Calu3 (cell line): Measurements from ENCODE around the gene TMEM128. TPM values are rescaled to one million over a fixed set of nuclear protein-coding genes. Genes with fewer than 3 reads are reported as not detected.

Experiments used
- Bru-seq: library from RNA; stranded (reverse); fragments of 400-500 nt; gene quantifications from one replicate; lab custom pipeline; 2021; lab: Mats Ljungman, UMichigan
- BruChase-seq, 2 experiments: library from RNA; stranded (reverse); fragments of 400-500 nt; gene quantifications; one replicate each; lab custom pipeline; 2021; lab: Mats Ljungman, UMichigan
- BruUV-seq: library from RNA; stranded (reverse); fragments of 400-500 nt; replicated peaks from 2 replicates; lab custom pipeline; 2021; lab: Mats Ljungman, UMichigan
- CTCF ChIA-PET: fragments of 300-600 bp; sonication (Branson Sonifier 250); formaldehyde crosslinking; loops from one replicate; lab custom pipeline; 2022; ENCODE audit warnings: antibody characterized with exemption; lab: Charles Lee
- DNase-seq: peaks from one replicate; pipeline ENCODE4 v3.0.0; 2022
- H3K27ac Mint-ChIP-seq: one replicate; pipeline ENCODE4 v1.8.0; 2022; ENCODE audit warnings: mixed read lengths; ENCODE audit not compliant: unreplicated experiment
- H3K27me3 Mint-ChIP-seq: one replicate; pipeline ENCODE4 v1.8.0; 2022; ENCODE audit warnings: mixed read lengths; ENCODE audit not compliant: unreplicated experiment
- H3K36me3 Mint-ChIP-seq: one replicate; pipeline ENCODE4 v1.8.0; 2022; ENCODE audit warnings: mild to moderate bottlenecking, moderate library complexity, mixed read lengths; ENCODE audit not compliant: insufficient read depth, unreplicated experiment
- H3K4me1 Mint-ChIP-seq: one replicate; pipeline ENCODE4 v1.8.0; 2022; ENCODE audit warnings: mild to moderate bottlenecking, low read depth, mixed read lengths; ENCODE audit not compliant: unreplicated experiment
- H3K4me3 Mint-ChIP-seq: one replicate; pipeline ENCODE4 v1.8.0; 2022; ENCODE audit warnings: mild to moderate bottlenecking, low read depth, moderate library complexity, mixed read lengths; ENCODE audit not compliant: unreplicated experiment
- H3K9me3 Mint-ChIP-seq: one replicate; pipeline ENCODE4 v1.8.0; 2022; ENCODE audit warnings: low read depth, mixed read lengths; ENCODE audit not compliant: unreplicated experiment
- intact Hi-C: fragments of 100-400 bp; cut with micrococcal nuclease; formaldehyde crosslinking; loops from one replicate; pipeline ENCODE4 v1.10.0; 2022; ENCODE audit not compliant: unreplicated experiment
- long read RNA-seq: library from polyadenylated mRNA; stranded (forward); transcript quantifications from one replicate; pipeline ENCODE4 v2.0.0, GENCODE V29; 2022
- total RNA-seq: library from RNA; stranded (reverse); gene quantifications from 2 replicates; pipeline ENCODE4 v1.2.3, GENCODE V29; 2022
- TF ChIP-seq, protein P1 (sequence below): fragments of 200-600 bp; IDR thresholded peaks from one replicate; pipeline ENCODE4 v1.8.0; 2022; ENCODE audit warnings: antibody characterized with exemption; ENCODE audit not compliant: unreplicated experiment

Gene TMEM128, protein sequence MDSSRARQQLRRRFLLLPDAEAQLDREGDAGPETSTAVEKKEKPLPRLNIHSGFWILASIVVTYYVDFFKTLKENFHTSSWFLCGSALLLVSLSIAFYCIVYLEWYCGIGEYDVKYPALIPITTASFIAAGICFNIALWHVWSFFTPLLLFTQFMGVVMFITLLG
- total RNA-seq (15.1 and 16.4 TPM in 2 replicates), Bru-seq, nascent RNA (percentile 75 among the genes with signal in this experiment), BruChase-seq, experiment 1, labeled RNA remaining after a 6-hour chase (percentile 77 among the genes with signal in this experiment), BruChase-seq, experiment 2, labeled RNA remaining after a 2-hour chase (percentile 69 among the genes with signal in this experiment)
- long read RNA-seq, transcript TMEM128-202 (5 exons, 1,221 nt): major isoform, 27 of 33 reads
- long read RNA-seq, partial matches to known transcripts: 0 of 33 reads
- long read RNA-seq, other reads (novel, unspliced or antisense): 6 of 33 reads

DNA sequence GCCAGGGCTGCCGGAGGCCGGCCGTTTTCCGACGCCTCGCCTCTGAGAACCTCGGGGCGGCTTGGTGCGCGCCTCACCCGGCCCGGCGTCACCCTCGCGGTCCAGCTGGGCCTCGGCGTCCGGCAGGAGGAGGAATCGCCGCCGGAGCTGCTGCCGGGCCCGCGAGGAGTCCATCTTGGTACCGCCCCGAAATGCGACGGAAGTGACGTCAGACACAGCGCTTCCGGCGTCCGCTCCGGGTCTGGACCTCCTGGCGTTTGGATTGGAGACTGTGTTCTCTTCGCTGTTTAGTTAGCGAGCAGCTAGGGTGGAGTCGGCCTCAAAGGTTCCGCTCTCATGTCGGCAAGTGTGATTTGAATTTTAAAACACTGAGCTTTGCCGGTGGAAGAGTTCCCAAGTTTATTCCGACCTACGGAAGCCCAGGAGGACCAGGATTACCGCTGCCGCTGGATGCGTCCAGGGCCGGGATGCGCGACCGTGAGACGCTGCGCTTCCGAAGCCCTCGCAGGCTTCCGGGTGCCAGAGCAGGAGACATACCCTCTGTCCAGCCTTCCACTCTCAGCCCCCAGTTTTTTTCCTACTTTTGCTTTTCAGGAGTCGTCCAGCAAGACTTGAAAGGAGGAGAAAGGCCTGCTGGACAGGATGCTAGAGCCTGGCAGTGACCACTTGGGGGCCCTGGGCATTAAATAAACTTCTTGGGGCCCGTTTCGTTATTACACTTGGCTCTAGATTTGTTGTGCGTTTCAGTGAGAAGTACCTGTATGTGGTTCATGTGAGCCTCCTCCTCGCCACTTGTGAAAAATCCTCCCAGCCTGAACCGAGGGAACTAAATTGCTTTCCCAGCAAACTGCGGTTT is at the start of gene TMEM128:
Gene TMEM128 (minus strand): TSS at position 195 of the 856 bp plus-strand sequence. CDS start 21 bp downstream, at position 174.
- H3K27ac Mint-ChIP-seq: peak within 1 kb of the TSS; percentile 91
- BruUV-seq: TSS peak; percentile 98
- H3K9me3 Mint-ChIP-seq: no peaks in the 10 kb centered on the region
- peak within 1 kb of the TSS; percentile 86 for H3K4me3 Mint-ChIP-seq
- CTCF ChIA-PET: interaction anchor here (0.6 to 1.3 kb wide), 3 partner anchors 12 to 276 kb away, joined by 3 to 4 read pairs (median 4); no protein-coding TSS in a partner anchor
- H3K4me1 Mint-ChIP-seq: peaks cover 9% of the 10 kb centered on the region
- TF ChIP-seq, protein P1, sequence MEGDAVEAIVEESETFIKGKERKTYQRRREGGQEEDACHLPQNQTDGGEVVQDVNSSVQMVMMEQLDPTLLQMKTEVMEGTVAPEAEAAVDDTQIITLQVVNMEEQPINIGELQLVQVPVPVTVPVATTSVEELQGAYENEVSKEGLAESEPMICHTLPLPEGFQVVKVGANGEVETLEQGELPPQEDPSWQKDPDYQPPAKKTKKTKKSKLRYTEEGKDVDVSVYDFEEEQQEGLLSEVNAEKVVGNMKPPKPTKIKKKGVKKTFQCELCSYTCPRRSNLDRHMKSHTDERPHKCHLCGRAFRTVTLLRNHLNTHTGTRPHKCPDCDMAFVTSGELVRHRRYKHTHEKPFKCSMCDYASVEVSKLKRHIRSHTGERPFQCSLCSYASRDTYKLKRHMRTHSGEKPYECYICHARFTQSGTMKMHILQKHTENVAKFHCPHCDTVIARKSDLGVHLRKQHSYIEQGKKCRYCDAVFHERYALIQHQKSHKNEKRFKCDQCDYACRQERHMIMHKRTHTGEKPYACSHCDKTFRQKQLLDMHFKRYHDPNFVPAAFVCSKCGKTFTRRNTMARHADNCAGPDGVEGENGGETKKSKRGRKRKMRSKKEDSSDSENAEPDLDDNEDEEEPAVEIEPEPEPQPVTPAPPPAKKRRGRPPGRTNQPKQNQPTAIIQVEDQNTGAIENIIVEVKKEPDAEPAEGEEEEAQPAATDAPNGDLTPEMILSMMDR: no peak
- intact Hi-C loops: no loop called here
- peaks cover 21% of the 10 kb centered on the region for H3K36me3 Mint-ChIP-seq
- DNase-seq: peak; percentile 83
- no peaks in the 10 kb centered on the region for H3K27me3 Mint-ChIP-seq

DNA sequence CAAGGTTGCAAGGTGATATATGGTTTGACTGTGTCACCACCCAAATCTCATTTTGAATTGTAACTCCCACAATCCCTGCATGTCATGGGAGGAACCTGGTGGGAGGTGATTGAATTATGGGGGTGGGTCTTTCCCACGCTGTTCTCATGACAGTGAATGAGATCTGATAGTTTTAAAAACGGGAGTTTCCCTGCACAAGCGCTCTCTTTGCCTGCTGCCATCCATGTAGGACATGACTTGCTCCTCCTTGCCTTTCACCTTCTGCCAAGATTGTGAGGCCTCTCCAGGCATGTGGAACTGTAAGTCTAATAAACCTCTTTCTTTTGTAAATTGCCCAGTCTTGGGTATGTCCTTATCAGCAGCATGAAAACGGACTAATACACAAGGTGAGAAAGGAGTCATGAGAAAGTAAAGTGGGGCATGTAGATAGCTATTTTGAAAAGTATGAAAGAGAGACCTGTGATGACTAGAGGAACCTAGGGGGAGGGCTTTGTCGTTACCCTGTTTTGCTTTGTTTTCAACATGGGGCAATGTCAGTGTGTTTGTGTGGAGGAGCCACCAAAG is 48.3 kb upstream of the TMEM128 start:
- Mint-ChIP-seq H3K27me3 (no peaks in the 10 kb centered on the region), H3K27ac (no peak overlapping the region), H3K9me3 (no peaks in the 10 kb centered on the region), H3K4me3 (no peak overlapping the region), H3K36me3 (no peaks in the 10 kb centered on the region), H3K4me1 (no peaks in the 10 kb centered on the region)
- BruUV-seq: no TSS peak
- no peak for DNase-seq
- TF ChIP-seq, protein P1: no peak
- intact Hi-C loops: no loop called here
- CTCF ChIA-PET: no interaction called here

DNA sequence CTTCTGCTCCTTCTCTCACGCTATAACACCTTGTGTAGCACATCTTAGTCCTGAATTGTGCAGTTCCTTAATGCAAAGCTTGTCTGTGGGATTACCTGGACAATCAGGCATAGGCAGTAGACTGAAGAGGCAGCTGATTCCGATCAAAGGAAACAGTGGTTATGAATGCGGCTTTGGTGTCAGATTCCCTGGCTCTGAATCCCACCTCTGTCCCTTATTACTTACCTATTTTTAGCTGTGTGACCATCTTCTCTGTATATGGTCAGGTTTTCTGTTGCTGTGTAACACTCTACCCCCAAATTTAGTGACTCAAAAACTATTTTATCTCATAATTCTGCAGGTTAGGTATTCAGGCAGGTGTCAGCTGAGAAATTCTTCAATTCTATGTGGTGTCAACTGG is 45.3 kb upstream of the TMEM128 start:
- H3K36me3 Mint-ChIP-seq: peaks cover 27% of the 10 kb centered on the region
- H3K27me3 Mint-ChIP-seq: no peaks in the 10 kb centered on the region
- no peak overlapping the region for H3K27ac Mint-ChIP-seq
- H3K9me3 Mint-ChIP-seq: no peaks in the 10 kb centered on the region
- intact Hi-C loops: no loop called here
- CTCF ChIA-PET: no interaction called here
- H3K4me3 Mint-ChIP-seq: no peak overlapping the region
- TF ChIP-seq, protein P1: no peak
- no peak for DNase-seq
- BruUV-seq: no TSS peak
- peaks cover 11% of the 10 kb centered on the region for H3K4me1 Mint-ChIP-seq
